ENCODE data around the gene PXK.
"Not testable (repeated sequence)": the region's sequence is repeated elsewhere in the genome, so short reads cannot be mapped to it uniquely, and the experiment has no call there.

Gene PXK

DNA sequence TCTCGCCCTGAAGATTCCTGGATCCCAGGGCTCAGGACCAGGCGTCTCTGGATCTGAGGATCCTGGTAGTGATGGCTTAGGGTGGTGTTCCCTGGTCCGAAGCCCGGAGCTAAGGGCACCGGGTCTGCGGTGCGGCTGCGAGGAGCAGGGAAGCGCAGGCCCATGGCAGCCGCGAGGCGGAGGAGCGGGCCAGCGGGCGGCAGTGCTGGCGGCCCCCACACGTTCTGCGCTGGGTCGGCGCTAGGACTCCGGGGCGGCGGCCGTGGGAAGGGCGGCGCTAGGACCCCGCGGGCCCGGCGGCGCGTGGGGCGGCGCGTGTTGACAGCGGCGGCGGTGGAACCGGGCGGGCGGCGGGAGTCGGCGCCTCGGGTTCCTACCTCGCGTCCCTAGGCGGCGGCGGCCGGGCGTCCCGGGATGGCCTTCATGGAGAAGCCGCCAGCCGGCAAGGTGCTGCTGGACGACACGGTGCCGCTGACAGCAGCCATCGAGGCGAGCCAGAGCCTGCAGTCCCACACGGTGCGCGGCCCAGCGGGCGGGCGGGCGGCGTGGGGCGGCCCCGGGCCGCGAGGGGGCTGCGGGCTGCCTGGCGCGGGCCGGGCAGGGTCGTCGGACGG lies at the start of gene PXK:
PXK (plus strand) TSS at position 318 of the 614 bp plus-strand sequence; CDS start at position 415, 97 bp downstream.
- peak; percentile 90 for DNase-seq

GRCh38 chr3:58285334-58285733 lies 47.4 kb upstream of the PXK start:
- no peak for DNase-seq

DNA sequence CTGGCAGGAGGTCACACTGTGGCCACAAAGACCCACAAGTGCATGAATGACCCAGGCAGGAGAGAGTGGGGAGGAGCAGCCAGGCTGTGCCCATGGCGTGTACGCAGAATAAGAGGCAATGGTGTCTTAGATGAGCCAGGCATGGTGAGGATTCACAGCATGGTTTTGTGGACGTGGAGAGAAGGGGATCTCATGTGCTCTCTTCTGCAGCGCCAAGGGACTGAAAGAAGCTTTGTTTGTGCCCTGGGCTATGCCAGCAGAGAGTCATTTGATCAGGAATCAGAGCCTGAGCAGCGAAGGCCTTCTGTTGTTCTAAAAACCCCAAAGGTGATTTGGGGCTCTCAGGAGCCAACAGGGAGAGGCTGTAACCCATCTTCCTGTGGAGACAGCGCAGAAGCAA lies 45.3 kb upstream of the PXK start:
- DNase-seq = no peak

DNA sequence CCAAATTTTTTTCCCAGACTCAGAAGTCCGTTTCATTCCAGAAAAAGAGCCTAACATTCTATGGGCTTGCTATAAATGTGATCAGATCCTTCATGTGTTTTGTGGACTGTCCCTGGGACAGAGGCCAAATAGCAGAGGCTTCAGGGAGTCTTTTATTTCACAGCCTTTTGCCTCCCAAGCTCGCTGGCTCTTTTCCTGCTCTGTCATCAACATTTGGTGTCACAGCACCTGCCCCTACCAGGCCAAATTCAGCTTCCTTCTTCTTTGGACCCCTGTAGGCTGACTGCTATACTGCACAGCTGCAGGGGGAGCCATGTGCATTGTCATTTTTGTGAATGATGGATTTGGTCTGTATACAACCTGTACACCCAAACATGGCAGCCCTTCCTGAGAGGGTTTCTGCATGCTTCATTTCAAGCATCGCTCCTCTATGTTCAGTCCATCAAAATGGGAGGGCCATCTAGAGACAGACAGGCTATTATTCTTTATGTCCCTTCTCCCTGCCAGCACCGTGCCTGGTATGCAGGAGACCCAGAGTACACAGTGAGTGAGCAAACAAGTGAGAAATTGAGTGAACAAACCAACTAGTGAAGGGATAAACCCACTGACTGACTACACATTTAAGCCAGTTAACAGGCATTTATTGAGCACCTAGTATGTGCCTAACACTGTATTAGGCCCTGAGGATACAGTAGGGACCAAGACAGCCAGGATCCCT lies 44.5 kb upstream of the PXK start:
- DNase-seq = no peak

- DNase-seq = not testable (repeated sequence)
These were observed 43.6 kb upstream of the PXK start for GRCh38 chr3:58288964-58289613.

DNA sequence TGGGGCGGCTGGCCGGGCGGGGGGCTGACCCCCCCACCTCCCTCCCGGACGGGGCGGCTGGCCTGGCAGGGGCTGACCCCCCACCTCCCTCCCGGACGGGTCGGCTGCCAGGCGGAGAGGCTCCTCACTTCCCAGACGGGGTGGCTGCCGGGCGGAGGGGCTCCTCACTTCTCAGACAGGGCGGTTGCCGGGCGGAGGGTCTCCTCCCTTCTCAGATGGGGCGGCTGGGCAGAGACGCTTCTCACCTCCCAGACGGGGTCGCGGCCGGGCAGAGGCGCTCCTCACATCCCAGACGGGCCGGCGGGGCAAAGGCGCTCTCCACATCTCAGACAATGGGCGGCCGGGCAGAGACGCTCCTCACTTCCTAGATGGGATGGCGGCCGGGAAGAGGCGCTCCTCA lies 42.2 kb upstream of the PXK start:
- not testable (repeated sequence) for DNase-seq

- DNase-seq = no peak
These were observed 40.9 kb upstream of the PXK start for GRCh38 chr3:58291671-58292338.

DNA sequence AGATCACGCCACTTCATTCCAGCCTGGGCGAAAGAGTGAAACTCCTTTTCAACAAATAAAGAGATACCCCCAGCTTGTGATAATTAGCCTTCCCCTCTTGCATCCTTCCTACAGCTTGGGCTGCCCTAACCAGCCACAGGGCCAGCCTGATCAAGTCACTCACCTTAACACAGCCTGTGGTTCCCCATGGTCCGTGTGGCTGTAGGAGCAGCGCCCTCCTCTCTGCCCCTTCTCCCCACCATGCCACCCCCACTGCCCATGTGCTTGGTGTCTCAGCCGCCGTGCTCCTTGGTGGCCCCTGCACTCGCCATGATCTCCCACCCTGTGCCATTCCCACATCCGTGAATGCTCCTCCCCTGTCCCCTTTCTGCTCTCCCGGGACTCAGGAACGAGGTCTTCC lies 39.8 kb upstream of the PXK start:
- no peak for DNase-seq

DNA sequence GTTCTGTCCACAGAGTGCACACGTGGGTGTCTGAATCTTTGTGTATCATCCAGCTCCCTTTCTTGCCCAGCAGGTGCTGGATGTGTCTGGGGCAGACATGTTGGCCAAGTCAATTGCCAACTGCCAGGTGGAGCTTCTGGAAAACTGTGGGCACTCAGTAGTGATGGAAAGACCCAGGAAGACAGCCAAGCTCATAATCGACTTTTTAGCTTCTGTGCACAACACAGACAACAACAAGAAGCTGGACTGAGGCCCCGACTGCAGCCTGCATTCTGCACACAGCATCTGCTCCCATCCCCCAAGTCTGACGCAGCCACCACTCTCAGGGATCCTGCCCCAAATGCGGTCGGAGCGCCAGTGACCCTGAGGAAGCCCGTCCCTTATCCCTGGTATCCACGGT lies 39.2 kb upstream of the PXK start:
- DNase-seq = no peak

DNA sequence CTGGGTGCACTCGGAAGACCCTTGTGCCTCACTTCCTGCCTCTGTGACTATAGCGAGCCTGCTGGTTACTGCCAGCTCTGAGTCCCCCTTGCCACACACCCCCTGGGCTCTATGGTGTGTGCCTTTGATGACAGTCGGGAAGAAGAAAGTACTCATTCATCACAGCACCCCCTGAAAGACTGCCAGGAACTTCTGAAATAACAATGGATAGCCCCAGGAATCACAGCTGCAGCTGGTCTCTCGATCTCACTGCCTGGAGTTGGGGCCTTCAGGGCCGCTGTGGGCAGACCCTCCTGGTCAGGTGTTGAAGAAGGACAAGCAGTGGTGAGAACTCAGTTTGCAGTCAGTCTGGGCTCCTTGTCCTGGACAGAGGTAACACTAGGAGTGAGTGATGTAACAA lies 36.4 kb upstream of the PXK start:
- DNase-seq = no peak

- no peak for DNase-seq
These were observed 35.8 kb upstream of the PXK start for GRCh38 chr3:58296843-58297242.

DNA sequence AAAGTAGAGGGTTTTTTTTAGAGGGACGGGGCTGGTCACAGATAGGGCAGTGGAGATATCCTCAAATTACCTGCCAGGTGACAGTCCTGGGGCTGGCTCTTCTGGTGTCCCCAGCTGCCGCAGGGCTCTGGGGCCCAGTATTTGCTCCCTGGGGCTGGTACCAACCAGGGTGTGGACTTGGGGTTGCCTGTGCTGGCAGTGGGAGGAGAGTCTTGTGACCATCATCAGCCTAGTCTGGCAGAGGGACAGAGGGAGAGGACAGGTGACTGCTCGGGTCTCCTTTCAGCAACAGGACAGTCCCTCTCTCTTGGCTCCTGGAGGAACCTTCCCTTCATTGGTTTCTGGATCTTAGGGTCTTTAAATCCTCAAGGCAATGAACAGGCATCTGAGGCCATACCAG lies 34.5 kb upstream of the PXK start:
- DNase-seq = no peak

GRCh38 chr3:58299075-58299474 lies 33.6 kb upstream of the PXK start:
- no peak for DNase-seq

DNA sequence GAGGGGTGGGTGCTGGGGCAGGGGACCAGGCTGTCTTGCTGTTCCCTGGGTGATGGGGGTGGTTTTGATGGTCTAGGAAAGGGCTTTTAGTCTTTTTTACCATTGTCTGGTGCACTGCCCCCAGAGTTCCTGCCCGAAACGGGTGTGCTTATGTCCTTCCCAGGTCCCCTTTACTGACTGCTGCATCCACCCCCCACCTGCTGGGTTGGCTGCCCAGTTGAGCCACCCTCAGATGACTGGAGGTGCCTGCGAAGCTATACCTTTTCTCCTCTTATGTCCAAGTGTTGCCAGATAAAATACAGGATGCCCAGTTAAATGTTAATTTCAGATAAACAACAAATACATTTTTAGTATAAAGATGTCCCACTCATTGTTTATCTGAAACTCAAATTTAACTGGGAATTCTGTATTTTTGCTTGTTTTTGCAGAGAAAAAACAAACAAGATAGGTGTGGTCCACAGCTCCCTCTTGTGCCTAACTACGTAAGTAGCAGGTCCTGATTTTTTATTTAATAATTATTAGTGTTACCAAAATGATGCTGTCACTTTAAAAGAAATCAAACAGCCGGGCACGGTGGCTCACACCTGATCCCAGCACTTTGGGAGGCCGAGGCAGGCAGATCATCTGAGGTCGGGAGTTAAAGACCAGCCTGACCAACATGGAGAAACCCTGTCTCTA lies 32.7 kb upstream of the PXK start:
- no peak for DNase-seq

GRCh38 chr3:58305882-58306711 lies 26.6 kb upstream of the PXK start, which contains the start of the genes HTD2 and RPP14:
HTD2 (plus strand) TSS chr3:58306520; CDS start chr3:58317614, 11,094 bp downstream.
RPP14 (plus strand) TSS chr3:58306245; CDS start chr3:58310330, 4,085 bp downstream.
- peak; percentile 100 for DNase-seq

DNA sequence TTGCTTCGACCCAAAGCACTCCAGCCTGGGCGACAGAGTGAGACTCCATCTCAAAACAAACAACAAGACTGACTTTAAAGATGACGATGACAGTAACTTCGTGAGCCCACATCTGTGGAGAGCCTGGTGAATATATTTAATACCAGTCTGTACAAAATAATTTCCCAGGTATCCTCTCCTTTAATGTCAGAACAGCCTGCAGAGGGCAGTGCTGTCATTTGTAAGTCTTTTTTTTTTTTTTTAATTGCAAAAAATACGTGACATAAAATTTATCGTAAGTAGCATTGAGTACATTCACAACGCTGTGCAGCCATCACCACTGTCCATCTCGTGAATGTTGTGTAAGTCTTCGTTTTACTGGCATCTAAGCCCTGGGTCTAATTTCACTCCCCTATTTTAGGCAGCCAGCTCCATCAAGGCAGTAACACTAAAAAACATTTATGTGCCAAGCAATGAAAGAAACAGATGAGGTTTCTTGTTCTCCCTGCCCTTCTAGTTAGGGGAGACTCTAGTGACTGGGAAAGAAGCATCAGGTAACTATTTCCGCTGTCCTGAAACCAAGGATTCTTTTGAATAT lies 25.0 kb upstream of the PXK start:
- no peak for DNase-seq

DNA sequence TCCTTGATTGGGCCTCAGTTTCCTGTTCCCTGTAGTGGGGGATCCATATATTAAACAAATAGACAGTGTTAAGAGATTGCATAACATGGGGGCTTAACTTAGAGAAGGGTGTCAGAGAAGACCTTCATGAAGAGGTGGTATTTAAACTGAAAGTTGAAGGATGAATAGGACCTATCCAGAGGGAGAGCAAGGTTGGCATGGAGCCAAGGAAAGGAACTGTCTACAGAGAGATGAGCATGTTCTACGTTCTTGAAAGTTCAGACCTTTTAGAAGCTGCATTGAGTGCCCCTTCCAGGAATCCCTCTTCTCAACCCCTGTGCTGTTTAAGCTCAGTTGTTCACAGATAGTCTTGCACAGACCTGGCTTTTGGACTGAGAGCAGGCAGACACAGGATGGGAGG lies 24.0 kb upstream of the PXK start:
- no peak for DNase-seq

- DNase-seq = no peak
These were observed 14.9 kb upstream of the PXK start for GRCh38 chr3:58317811-58318210.

GRCh38 chr3:58321791-58322190 lies 10.9 kb upstream of the PXK start:
- no peak for DNase-seq

DNA sequence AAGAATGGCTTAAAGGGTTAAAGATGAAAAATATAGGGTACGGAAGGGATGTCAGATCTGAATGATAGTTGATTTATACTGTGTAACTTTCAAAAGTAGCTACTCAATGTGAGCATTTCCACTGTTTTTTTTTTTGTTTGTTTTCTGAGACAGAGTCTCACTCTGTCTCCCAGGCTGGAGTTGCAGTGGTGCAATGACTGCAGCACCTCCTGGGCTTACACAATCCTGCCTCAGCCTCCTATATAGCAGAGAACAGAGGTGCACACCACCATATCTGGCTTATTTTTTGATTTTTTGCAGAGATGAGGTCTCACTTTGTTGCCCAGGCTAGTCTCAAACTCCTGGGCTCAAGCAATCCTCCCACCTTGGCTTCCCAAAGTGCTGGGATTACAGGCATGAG lies 9.9 kb upstream of the PXK start:
- no peak for DNase-seq

DNA sequence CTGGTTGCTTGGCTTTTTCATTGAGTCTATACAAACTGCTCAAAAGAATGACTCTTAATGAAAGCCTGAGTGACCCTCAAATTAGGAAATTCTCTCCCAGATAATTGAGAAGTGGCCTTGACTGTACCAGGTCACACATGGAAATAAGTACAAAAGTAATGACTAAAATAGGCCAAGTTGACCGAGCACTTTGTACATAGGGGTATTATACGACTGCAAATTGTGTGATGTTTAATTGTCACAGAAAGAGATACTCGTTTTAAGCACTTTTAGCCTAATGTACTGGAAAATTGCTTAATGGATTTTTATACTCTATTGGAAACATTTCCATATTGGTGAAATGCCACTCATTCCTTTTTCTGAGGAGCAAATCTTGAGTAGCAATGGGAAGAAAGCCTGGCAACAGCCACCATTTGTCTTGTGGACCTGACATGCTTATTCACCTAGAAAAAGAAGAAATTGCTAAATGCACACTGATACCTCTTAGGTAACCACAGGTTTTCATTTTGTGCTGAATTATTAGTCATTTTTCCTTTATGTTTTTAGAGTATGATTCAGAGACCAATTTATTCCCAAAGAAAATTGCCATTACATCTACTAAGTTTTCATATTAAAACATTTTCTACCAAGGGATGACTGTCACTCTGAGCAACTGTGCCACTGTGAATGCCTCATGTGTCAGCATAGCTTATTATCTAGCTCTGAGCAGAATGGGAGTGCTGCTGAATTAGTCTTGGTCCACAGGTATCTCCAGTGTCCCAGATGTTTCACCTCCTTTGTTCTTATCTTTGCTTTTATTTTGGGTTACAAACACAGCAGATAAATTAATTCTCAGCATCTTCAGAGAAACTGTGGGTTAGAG lies 8.9 kb upstream of the PXK start:
- no peak for DNase-seq
